GM23248 (cell line): Measurements from ENCODE around the gene RBM34.

Experiments used
- EZH2 ChIP-seq: fragments of 200-600 bp; sonication (generic); IDR thresholded peaks from 2 replicates; pipeline ENCODE4 v1.6.1; 2018; ENCODE audit warnings: antibody characterized with exemption, mild to moderate bottlenecking; ENCODE audit not compliant: insufficient read depth, poor library complexity, severe bottlenecking
- EZH2phosphoT487 ChIP-seq: fragments of 200-600 bp; sonication (generic); IDR thresholded peaks from 2 replicates; pipeline ENCODE4 v1.6.1; 2018; ENCODE audit warnings: antibody characterized with exemption, moderate library complexity, mild to moderate bottlenecking, low read depth; ENCODE audit not compliant: insufficient read depth

- TF ChIP-seq EZH2: no peak
- TF ChIP-seq EZH2phosphoT487: no peak
These were observed 54.6 kb downstream of the RBM34 start for GRCh38 chr1:235106457-235106856.
